GM23338 (cell line): ENCODE data around the gene LCP2. TPM values are rescaled to one million over a fixed set of nuclear protein-coding genes. Genes with fewer than 3 reads are reported as not detected.

Experiments
- ATAC-seq: fragments of 200-7000 bp; cut with Tn5 transposase; 3 replicates; pipeline ENCODE4 v1.9.1; 2020
- DNase-seq: peaks from one replicate; pipeline ENCODE4 v3.0.0-alpha.2; 2015; ENCODE audit warnings: low spot score
- H2AFZ ChIP-seq: fragments of 200-600 bp; sonication (generic); 2 replicates; pipeline ENCODE4 v1.8.0; 2016; ENCODE audit warnings: antibody characterized with exemption, mild to moderate bottlenecking, moderate library complexity
- H3F3A ChIP-seq: fragments of 200-600 bp; sonication (generic); replicated peaks from 2 replicates; pipeline ENCODE4 v1.8.0; 2017; ENCODE audit warnings: antibody characterized with exemption, mixed run types, low read depth
- H3K27ac ChIP-seq: fragments of 200-600 bp; sonication (generic); 2 replicates; pipeline ENCODE4 v1.6.1; 2016; ENCODE audit warnings: low read depth
- H3K27me3 ChIP-seq: fragments of 200-600 bp; sonication (generic); 2 replicates; pipeline ENCODE4 v1.8.0; 2016; ENCODE audit warnings: mild to moderate bottlenecking, mixed run types, moderate library complexity; ENCODE audit not compliant: insufficient read depth
- H3K36me3 ChIP-seq: fragments of 200-600 bp; sonication (generic); 2 replicates; pipeline ENCODE4 v1.8.0; 2016; ENCODE audit warnings: mild to moderate bottlenecking; ENCODE audit not compliant: insufficient read depth
- H3K4me1 ChIP-seq: fragments of 200-600 bp; sonication (generic); 2 replicates; pipeline ENCODE4 v1.8.0; 2016; ENCODE audit warnings: mild to moderate bottlenecking, moderate library complexity; ENCODE audit not compliant: insufficient read depth
- H3K4me2 ChIP-seq: fragments of 200-600 bp; sonication (generic); 2 replicates; pipeline ENCODE4 v1.7.1; 2017; ENCODE audit warnings: mixed run types
- H3K4me3 ChIP-seq: fragments of 200-600 bp; sonication (generic); 2 replicates; pipeline ENCODE4 v1.6.1; 2016; ENCODE audit warnings: mixed run types
- H3K79me2 ChIP-seq: fragments of 200-600 bp; sonication (generic); replicated peaks from 2 replicates; pipeline ENCODE4 v1.8.0; 2017; ENCODE audit warnings: mild to moderate bottlenecking; ENCODE audit not compliant: insufficient read depth
- H3K9me2 ChIP-seq: fragments of 200-600 bp; sonication (generic); 2 replicates; pipeline ENCODE4 v1.8.0; 2017; ENCODE audit not compliant: insufficient read depth
- H4K20me1 ChIP-seq: fragments of 200-600 bp; sonication (generic); replicated peaks from 2 replicates; pipeline ENCODE4 v1.8.0; 2017; ENCODE audit warnings: mild to moderate bottlenecking; ENCODE audit not compliant: insufficient read depth
- H3K27ac Mint-ChIP-seq: 2 replicates; pipeline ENCODE4 v1.8.0; 2020; ENCODE audit warnings: inconsistent platforms, mild to moderate bottlenecking, moderate library complexity, mixed read lengths
- H3K27me3 Mint-ChIP-seq: 3 replicates; pipeline ENCODE4 v1.8.0; 2022; ENCODE audit warnings: low read depth, mild to moderate bottlenecking, moderate library complexity, mixed read lengths, inconsistent platforms; ENCODE audit not compliant: insufficient read depth, poor library complexity
- H3K36me3 Mint-ChIP-seq: 3 replicates; pipeline ENCODE4 v1.8.0; 2021; ENCODE audit warnings: low read depth, mild to moderate bottlenecking, inconsistent platforms, moderate library complexity, mixed read lengths
- H3K4me1 Mint-ChIP-seq: 3 replicates; pipeline ENCODE4 v1.8.0; 2020; ENCODE audit warnings: mild to moderate bottlenecking, inconsistent platforms, mixed read lengths
- H3K4me3 Mint-ChIP-seq: 3 replicates; pipeline ENCODE4 v1.8.0; 2021; ENCODE audit warnings: moderate library complexity, mild to moderate bottlenecking, inconsistent platforms, mixed read lengths
- H3K9me3 Mint-ChIP-seq: 3 replicates; pipeline ENCODE4 v1.8.0; 2020; ENCODE audit warnings: moderate library complexity, mild to moderate bottlenecking, inconsistent platforms, mixed read lengths
- ETS1 ChIP-seq: IDR thresholded peaks from 2 replicates; pipeline ENCODE4 v1.6.1; 2016; ENCODE audit warnings: antibody characterized with exemption
- EZH2 ChIP-seq: fragments of 200-600 bp; sonication (generic); IDR thresholded peaks from one replicate; pipeline ENCODE4 v1.8.0; 2017; ENCODE audit warnings: antibody characterized with exemption, mild to moderate bottlenecking, low read depth; ENCODE audit not compliant: unreplicated experiment
- JUNB ChIP-seq: IDR thresholded peaks from one replicate; pipeline ENCODE4 v1.6.1; 2016; ENCODE audit warnings: antibody characterized with exemption; ENCODE audit not compliant: unreplicated experiment
- NANOG ChIP-seq: IDR thresholded peaks from 2 replicates; pipeline ENCODE4 v1.6.1; 2016; ENCODE audit warnings: antibody characterized with exemption, borderline replicate concordance
- REST ChIP-seq: IDR thresholded peaks from one replicate; pipeline ENCODE4 v1.6.1; 2018; ENCODE audit warnings: antibody characterized with exemption; ENCODE audit not compliant: unreplicated experiment
- STAT1 ChIP-seq: IDR thresholded peaks from one replicate; pipeline ENCODE4 v1.6.1; 2016; ENCODE audit warnings: antibody characterized with exemption; ENCODE audit not compliant: unreplicated experiment
- ZNF114 ChIP-seq: fragments of 250-450 bp; sonication (Bioruptor Pico); IDR thresholded peaks from 2 replicates; pipeline ENCODE4 v1.5.0; 2020; ENCODE audit warnings: mild to moderate bottlenecking, moderate library complexity
- ZNF331 ChIP-seq: fragments of 250-450 bp; sonication (Bioruptor Pico); IDR thresholded peaks from 2 replicates; pipeline ENCODE4 v1.5.0; 2020; ENCODE audit warnings: low read depth, mild to moderate bottlenecking, moderate library complexity
- ZNF462 ChIP-seq: fragments of 250-450 bp; sonication (Bioruptor Pico); IDR thresholded peaks from 2 replicates; pipeline ENCODE4 v1.5.0; 2020; ENCODE audit warnings: mild to moderate bottlenecking, moderate library complexity
- polyA plus RNA-seq: library from polyadenylated mRNA; unstranded; fragments of >200 nt; fragmentation: Nextera tagmentation; extraction: Ambion mirVana; gene quantifications from 2 replicates; pipeline ENCODE4 v1.2.1, GENCODE V29; 2016
- total RNA-seq: library from RNA; depleted of rRNA; stranded (reverse); fragments of >200 nt; shearing (Covaris generic); gene quantifications from 2 replicates; pipeline ENCODE4 v1.2.3, GENCODE V29; 2014

The LCP2 gene
- total and polyA plus RNA-seq, 2 experiments from 2014 or later = 0.26 to 0.38 TPM

- TF ChIP-seq ZNF114 (CRISPR knock-in tag) (no peak), EZH2 (no peak), ZNF331 (CRISPR knock-in tag) (no peak), JUNB (no peak), REST (no peak), STAT1 (no peak), ZNF462 (no peak), ETS1 (no peak), NANOG (no peak)
- Mint-ChIP-seq H3K4me1 (peaks cover 17% of the 10 kb centered on the region), H3K36me3 (no peaks in the 10 kb centered on the region), H3K9me3 (no peaks in the 10 kb centered on the region; the same call in 2 of the 3 replicates), H3K27ac (no peak overlapping the region), H3K4me3 (no peak overlapping the region), H3K27me3 (peaks cover 4% of the 10 kb centered on the region)
- H3K9me2 ChIP-seq = no peaks in the 10 kb centered on the region
- no peaks in the 10 kb centered on the region for H3K27me3 ChIP-seq
- H4K20me1 ChIP-seq = no peaks in the 10 kb centered on the region
- ATAC-seq (no peak), DNase-seq (no peak)
- no peak overlapping the region for H2AFZ ChIP-seq
- no peaks in the 10 kb centered on the region for H3K79me2 ChIP-seq
- H3K36me3 ChIP-seq = no peaks in the 10 kb centered on the region
- H3F3A ChIP-seq = no peaks in the 10 kb centered on the region
- H3K4me2 ChIP-seq = no peak overlapping the region
- peaks cover 6% of the 10 kb centered on the region; the same call in 1 of the 2 replicates for H3K4me1 ChIP-seq
- no peak overlapping the region for H3K27ac ChIP-seq
- H3K4me3 ChIP-seq = no peak overlapping the region
Measured at GRCh38 chr5:170308686-170309085, 11.1 kb upstream of the LCP2 start.
